ENCODE measurements around the gene DDOST. TPM values are rescaled to one million over a fixed set of nuclear protein-coding genes. Genes with fewer than 3 reads are reported as not detected.

The DDOST gene
- total RNA-seq, 2 experiments from 2014 or later = 145 to 152 TPM

DNA sequence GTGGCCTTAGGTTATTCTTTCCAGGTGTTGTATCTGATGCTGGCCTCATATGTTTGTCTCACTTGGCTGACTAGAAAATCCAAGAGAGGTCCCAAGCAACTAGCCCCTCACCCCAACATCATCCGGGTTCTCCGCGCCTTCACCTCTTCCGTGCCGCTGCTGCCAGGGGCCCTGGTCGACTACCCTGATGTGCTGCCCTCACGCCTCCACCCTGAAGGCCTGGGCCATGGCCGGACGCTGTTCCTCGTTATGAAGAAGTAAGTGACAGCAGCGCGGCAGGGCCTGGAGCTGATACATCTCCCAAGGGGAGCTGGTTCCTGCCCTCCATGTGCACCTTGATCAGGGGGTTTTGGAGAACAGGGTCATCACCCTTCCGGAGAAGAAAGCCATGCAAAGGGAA lies 16.8 kb downstream of the DDOST start:
- peaks cover 3% of the 10 kb centered on the region for H3K4me1 Mint-ChIP-seq
- H3K9me3 Mint-ChIP-seq = no peaks in the 10 kb centered on the region
- H3K36me3 Mint-ChIP-seq (ENCODE audit: low read depth) = peaks cover 1% of the 10 kb centered on the region
- no peak for DNase-seq
- ChIA-PET CTCF (no interaction called here), POLR2A (no interaction called here)
- no peak overlapping the region for H3K27ac Mint-ChIP-seq
- H3K27me3 Mint-ChIP-seq = no peaks in the 10 kb centered on the region
- H3K4me3 Mint-ChIP-seq = no peak overlapping the region

DNA sequence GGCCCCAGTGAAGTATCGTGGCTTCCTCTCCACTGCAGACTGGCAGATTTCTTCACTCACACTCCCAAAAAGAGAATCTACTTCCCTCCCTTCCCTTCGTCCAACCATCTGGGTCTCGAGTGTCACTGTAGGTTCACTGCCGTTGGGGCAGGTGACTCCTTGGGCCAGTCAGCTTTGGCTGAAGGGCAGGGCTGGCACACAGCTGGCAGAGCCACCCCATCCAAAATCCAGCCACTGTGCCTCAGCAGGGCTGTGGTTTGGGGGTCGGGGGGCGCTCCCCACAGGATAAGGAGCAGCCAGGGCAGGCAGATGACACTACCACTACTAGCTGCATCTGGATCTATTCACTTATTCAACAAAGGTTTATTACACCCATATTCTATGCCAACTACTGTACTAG lies 18.1 kb downstream of the DDOST start:
- Mint-ChIP-seq H3K27me3 (no peaks in the 10 kb centered on the region), H3K9me3 (no peaks in the 10 kb centered on the region), H3K4me3 (no peak overlapping the region), H3K4me1 (peaks cover 3% of the 10 kb centered on the region), H3K27ac (no peak overlapping the region), H3K36me3 (ENCODE audit: low read depth) (no peaks in the 10 kb centered on the region)
- ChIA-PET CTCF (interaction anchor here (0.9 to 1.7 kb wide), 3 partner anchors 8 to 16 kb away, joined by 3 to 5 read pairs (median 3); no protein-coding TSS in a partner anchor), POLR2A (no interaction called here)
- no peak for DNase-seq

DNA sequence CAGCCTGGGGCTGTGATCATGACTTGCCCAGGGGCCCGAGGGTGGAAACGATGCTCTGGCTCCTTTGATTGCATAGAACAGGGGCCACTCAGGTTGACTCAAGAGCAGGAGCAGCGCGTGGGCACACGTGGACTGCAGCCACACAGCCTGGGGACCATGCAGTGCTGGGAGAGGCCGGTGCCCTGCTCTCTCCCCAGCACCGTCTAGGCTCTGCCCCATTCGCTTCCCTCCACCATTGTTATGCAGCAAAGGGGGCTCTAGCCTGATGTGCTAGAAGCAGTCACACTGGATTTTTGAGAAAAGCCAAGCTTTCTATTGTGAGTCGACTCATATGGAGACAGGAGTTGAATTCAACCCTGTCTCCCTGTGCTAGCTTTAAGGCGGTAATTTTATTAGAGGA lies 19.2 kb downstream of the DDOST start:
- peaks cover 3% of the 10 kb centered on the region for H3K4me1 Mint-ChIP-seq
- no peak overlapping the region for H3K27ac Mint-ChIP-seq
- DNase-seq = no peak
- no peak overlapping the region for H3K4me3 Mint-ChIP-seq
- H3K9me3 Mint-ChIP-seq = no peaks in the 10 kb centered on the region
- POLR2A ChIA-PET = no interaction called here
- CTCF ChIA-PET = interaction anchor here (1.7 kb wide), 1 partner anchor 9 kb away, joined by 5 read pairs; no protein-coding TSS in a partner anchor
- no peaks in the 10 kb centered on the region for H3K27me3 Mint-ChIP-seq
- H3K36me3 Mint-ChIP-seq (ENCODE audit: low read depth) = no peaks in the 10 kb centered on the region

DNA sequence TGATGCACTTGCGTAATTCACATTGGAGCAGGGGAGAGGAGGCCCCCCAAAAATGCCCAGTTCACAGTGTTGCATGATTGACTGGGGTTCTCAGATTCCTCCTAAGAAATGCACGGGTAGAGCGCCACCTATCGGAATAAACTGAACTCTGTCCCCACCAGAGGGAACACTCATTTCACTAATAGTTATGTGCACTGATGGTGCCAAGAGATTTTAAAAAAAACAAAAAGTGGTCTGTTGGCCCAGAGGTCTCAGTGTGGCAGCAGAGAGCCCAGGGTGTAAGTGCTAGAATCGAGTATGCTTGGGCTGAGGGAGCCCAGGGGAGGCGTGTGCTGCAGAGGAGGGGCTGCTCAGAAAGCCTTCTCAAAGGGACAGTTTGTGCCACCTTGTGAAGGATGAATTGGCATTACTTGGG lies 21.0 kb downstream of the DDOST start:
- H3K4me3 Mint-ChIP-seq = no peak overlapping the region
- no peak overlapping the region for H3K27ac Mint-ChIP-seq
- ChIA-PET POLR2A (no interaction called here), CTCF (no interaction called here)
- H3K9me3 Mint-ChIP-seq = no peaks in the 10 kb centered on the region
- peak; percentile 74 for DNase-seq
- H3K4me1 Mint-ChIP-seq = peaks cover 3% of the 10 kb centered on the region
- no peaks in the 10 kb centered on the region for H3K36me3 Mint-ChIP-seq (ENCODE audit: low read depth)
- H3K27me3 Mint-ChIP-seq = no peaks in the 10 kb centered on the region

DNA sequence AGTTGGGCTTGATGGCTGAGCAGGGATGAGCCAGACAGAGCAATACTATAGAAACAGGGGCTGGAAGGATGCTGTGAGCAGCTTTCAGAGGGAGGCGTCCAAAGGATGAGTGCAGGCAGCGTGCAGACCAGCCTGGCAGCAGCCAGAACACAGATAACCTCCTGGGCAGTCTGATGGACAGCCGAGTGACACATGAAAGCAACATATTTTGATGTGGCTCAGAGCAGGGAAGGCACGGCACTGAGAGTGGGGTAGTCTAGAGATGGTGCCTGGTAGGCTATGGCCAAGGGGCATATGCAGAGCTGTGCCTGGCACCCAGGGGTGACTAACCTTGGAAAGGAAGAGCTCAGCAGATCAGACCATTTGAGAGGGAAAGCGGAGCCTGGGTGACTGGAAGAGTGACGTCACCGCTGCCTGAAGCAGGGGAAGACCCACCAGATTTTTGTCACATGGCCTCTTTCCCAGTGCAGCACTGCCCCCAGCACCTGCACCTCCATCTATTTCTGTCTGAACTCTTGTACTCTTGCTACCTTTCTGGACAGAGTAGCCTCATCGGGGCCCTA lies 24.3 kb downstream of the DDOST start:
- POLR2A ChIA-PET = no interaction called here
- Mint-ChIP-seq H3K4me1 (peaks cover 13% of the 10 kb centered on the region), H3K9me3 (no peaks in the 10 kb centered on the region), H3K27me3 (no peaks in the 10 kb centered on the region), H3K36me3 (ENCODE audit: low read depth) (no peaks in the 10 kb centered on the region), H3K4me3 (no peak overlapping the region), H3K27ac (peak overlapping the region; percentile 63)
- CTCF ChIA-PET = interaction anchor here (1.0 kb wide), 1 partner anchor 113 kb away, joined by 3 read pairs; no protein-coding TSS in a partner anchor
- DNase-seq = no peak

DNA sequence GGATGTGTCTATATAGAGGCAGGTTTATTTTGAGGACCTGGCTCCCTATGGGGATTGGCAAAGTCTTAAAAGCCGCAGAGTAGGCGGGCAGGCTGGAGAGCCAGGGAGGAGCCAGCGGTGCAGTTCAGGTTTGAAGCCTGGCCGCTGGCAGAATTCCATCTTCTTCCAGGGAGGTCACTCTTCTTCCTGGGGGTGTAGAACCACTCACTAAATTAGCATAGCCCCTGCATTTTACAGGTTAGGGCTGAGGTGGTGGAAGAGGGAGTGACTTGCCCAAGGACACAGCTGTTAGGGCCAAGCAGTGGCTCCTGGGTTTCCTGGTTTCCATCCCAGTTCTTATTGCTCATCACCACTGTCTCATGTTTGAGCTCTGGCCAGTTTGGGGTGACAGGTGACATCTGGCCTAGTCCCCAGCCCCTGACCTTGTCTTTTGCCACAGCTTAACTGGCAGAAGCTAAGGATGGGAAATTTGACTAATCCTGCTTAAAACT lies 26.5 kb downstream of the DDOST start:
- ChIA-PET POLR2A (no interaction called here), CTCF (interaction anchor here (1.3 kb wide), 2 partner anchors 38 to 62 kb away, joined by 4 to 6 read pairs; no protein-coding TSS in a partner anchor)
- H3K27me3 Mint-ChIP-seq = peaks cover 2% of the 10 kb centered on the region
- H3K36me3 Mint-ChIP-seq (ENCODE audit: low read depth) = no peaks in the 10 kb centered on the region
- H3K4me1 Mint-ChIP-seq = peaks cover 10% of the 10 kb centered on the region
- no peaks in the 10 kb centered on the region for H3K9me3 Mint-ChIP-seq
- no peak for DNase-seq
- H3K4me3 Mint-ChIP-seq = peak overlapping the region; percentile 76
- peak overlapping the region; percentile 68 for H3K27ac Mint-ChIP-seq

DNA sequence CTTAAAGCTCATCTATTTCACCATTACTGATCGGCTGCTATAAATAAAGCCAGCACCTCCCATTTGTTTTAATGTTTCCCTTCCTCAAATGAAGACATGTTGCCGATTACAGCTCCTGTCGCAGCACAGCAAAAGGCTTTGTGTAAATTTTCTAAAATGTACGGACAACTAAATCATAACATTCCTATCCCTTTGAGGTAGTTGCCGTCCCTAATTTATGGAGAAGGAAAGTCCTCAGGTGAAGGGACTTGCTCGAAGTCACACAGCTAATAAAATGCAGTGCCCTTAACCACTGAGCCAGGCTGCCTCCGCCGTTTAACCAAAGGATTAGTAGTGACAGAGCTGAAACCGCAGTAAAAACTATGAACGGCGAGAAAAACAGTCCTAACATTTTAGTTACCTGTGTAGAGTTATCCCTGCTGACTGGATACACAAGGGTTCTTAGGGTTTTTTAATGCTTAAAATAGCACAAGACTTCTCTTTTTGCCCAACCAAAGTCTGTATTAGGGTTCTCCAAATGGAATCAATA lies 27.0 kb downstream of the DDOST start:
- no peak for DNase-seq
- peak overlapping the region; percentile 68 for H3K27ac Mint-ChIP-seq
- ChIA-PET POLR2A (no interaction called here), CTCF (interaction anchor here (0.7 to 1.3 kb wide), 9 partner anchors 9 to 382 kb away, joined by 3 to 8 read pairs (median 4); no protein-coding TSS in a partner anchor)
- no peaks in the 10 kb centered on the region for H3K36me3 Mint-ChIP-seq (ENCODE audit: low read depth)
- peaks cover 2% of the 10 kb centered on the region for H3K27me3 Mint-ChIP-seq
- no peaks in the 10 kb centered on the region for H3K9me3 Mint-ChIP-seq
- peak overlapping the region; percentile 76 for H3K4me3 Mint-ChIP-seq
- peaks cover 10% of the 10 kb centered on the region for H3K4me1 Mint-ChIP-seq

DNA sequence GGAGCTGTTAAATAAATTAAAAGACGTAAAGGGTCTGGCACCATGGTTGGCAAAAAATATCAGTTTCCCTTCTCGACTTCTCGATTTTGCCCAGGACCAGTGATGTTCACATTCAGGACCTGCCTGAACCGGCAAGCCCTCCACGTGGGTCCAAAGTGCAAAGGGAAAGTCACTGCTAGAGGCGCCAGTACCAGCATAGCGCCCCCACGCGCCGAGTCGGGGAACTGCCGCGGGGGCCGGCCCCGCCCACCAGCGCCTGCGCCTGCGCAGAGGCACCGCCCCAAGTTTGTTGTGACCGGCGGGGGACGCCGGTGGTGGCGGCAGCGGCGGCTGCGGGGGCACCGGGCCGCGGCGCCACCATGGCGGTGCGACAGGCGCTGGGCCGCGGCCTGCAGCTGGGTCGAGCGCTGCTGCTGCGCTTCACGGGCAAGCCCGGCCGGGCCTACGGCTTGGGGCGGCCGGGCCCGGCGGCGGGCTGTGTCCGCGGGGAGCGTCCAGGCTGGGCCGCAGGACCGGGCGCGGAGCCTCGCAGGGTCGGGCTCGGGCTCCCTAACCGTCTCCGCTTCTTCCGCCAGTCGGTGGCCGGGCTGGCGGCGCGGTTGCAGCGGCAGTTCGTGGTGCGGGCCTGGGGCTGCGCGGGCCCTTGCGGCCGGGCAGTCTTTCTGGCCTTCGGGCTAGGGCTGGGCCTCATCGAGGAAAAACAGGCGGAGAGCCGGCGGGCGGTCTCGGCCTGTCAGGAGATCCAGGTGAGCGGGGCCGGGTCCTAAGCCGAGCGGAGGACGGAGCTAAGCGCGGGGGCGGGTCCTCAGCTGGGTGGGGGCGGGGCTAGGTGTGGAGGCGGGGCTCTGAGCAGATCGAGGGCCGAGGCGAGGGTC lies 27.7 kb downstream of the DDOST start, which contains the start of gene PINK1:
Gene PINK1 (plus strand): TSS at position 269 of the 875 bp plus-strand sequence. CDS start 91 bp downstream, at position 360.
- CTCF ChIA-PET = interaction anchor here (0.7 to 1.5 kb wide), 12 partner anchors 9 to 381 kb away, joined by 3 to 8 read pairs (median 4); no protein-coding TSS in a partner anchor
- H3K27me3 Mint-ChIP-seq = peaks cover 2% of the 10 kb centered on the region
- DNase-seq = peak; percentile 82
- no peaks in the 10 kb centered on the region for H3K9me3 Mint-ChIP-seq
- H3K36me3 Mint-ChIP-seq (ENCODE audit: low read depth) = no peaks in the 10 kb centered on the region
- peak within 1 kb of the TSS; percentile 76 for H3K4me3 Mint-ChIP-seq
- peak within 1 kb of the TSS; percentile 68 for H3K27ac Mint-ChIP-seq
- POLR2A ChIA-PET = no interaction called here
- peaks cover 10% of the 10 kb centered on the region for H3K4me1 Mint-ChIP-seq

DNA sequence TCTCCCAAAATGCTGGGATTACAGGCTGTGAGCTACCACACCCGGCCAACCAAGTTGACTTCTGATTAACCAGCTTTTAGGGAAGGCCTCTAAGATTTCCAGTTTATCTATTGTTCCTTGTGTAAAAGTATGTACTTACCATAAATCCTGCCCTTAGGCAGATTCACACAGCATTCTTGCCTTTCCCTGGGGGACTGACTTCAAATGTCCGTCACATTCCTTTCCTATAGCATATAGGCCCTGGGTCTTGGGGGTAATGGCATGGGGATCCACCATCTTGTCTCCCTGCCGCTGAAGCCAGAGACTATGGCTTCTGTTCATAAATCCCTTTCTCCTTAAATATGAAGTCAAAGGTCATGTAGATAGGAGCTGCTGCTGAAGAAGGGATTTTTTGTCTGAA lies 28.8 kb downstream of the DDOST start:
- H3K9me3 Mint-ChIP-seq = peaks cover 5% of the 10 kb centered on the region
- H3K36me3 Mint-ChIP-seq (ENCODE audit: low read depth) = no peaks in the 10 kb centered on the region
- ChIA-PET POLR2A (no interaction called here), CTCF (interaction anchor here (0.9 to 1.5 kb wide), 3 partner anchors 14 to 37 kb away, joined by 3 to 4 read pairs (median 3); no protein-coding TSS in a partner anchor)
- DNase-seq = no peak
- peak overlapping the region; percentile 70 for H3K4me3 Mint-ChIP-seq
- H3K27me3 Mint-ChIP-seq = peaks cover 7% of the 10 kb centered on the region
- no peak overlapping the region for H3K27ac Mint-ChIP-seq
- H3K4me1 Mint-ChIP-seq = peaks cover 10% of the 10 kb centered on the region

DNA sequence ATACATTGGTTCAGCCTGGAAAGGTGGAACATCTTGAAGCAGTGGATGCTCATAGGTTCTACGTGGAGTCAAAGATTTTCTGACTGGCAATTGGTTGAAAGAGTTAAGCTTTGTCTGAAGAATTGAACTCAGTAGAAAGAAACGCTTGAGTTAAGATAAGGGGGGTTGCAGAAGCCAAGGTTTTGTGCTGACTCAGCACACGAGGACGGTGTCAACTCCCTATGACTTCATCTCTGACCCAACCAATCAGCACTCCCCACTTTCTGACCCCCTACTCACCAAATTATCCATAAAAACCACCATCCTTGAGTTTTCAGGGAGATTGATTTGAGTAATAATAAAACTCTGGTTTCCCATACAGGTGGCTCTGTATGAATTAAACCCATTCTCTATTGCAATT lies 30.4 kb downstream of the DDOST start:
- peaks cover 5% of the 10 kb centered on the region for H3K9me3 Mint-ChIP-seq
- peaks cover 10% of the 10 kb centered on the region for H3K4me1 Mint-ChIP-seq

DNA sequence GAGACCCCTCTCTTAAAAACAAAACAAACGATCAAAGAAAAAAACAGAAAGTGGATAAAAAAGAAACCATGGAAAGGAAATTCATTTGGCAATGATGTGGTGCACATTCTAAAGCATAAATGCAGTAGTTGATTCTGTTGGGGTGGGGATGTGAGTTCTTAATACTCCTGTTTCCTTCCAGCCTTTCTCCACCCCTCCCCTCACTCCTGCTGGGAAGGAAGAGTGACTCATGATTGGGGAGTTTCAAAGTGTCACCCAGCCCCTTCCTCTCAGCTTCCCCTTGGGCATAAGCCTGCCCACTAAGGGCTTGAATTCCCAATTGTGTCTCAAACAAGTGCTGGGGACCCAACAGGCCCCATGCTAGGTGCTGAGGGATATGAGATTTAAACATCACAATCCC lies 34.6 kb downstream of the DDOST start:
- H3K36me3 Mint-ChIP-seq (ENCODE audit: low read depth) = no peaks in the 10 kb centered on the region
- no peaks in the 10 kb centered on the region for H3K4me1 Mint-ChIP-seq
- H3K4me3 Mint-ChIP-seq = no peak overlapping the region
- DNase-seq = no peak
- POLR2A ChIA-PET = no interaction called here
- H3K27me3 Mint-ChIP-seq = peaks cover 19% of the 10 kb centered on the region
- CTCF ChIA-PET = interaction anchor here (0.8 to 1.1 kb wide), 2 partner anchors 41 to 51 kb away, joined by 3 read pairs; no protein-coding TSS in a partner anchor
- H3K27ac Mint-ChIP-seq = no peak overlapping the region
- peaks cover 5% of the 10 kb centered on the region for H3K9me3 Mint-ChIP-seq

More for the DNA sequence above, 30.4 kb downstream of the DDOST start:
- H3K27ac Mint-ChIP-seq = no peak overlapping the region
- peaks cover 16% of the 10 kb centered on the region for H3K27me3 Mint-ChIP-seq
- H3K4me3 Mint-ChIP-seq = no peak overlapping the region
- CTCF ChIA-PET = interaction anchor here (0.9 to 1.4 kb wide), 2 partner anchors 45 to 56 kb away, joined by 3 to 5 read pairs; no protein-coding TSS in a partner anchor
- DNase-seq = no peak
- H3K36me3 Mint-ChIP-seq (ENCODE audit: low read depth) = no peaks in the 10 kb centered on the region
- POLR2A ChIA-PET = no interaction called here

DNA sequence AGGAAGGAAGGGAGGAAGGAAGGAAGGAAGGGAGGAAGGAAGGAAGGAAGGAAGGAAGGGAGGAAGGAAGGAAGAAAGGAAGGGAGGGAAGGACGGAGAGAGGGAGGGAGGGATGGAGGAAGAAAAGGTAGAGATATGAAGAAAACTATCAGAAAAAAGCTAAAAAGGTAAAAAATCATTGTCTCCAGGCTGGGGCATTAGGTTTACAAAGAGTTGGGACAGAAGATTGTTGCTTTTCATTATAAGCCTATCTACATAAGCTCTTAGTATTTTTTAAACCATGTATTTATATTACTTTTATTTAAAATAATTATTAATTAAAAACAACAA lies 35.1 kb downstream of the DDOST start:
- no peak overlapping the region for H3K4me3 Mint-ChIP-seq
- H3K4me1 Mint-ChIP-seq = no peaks in the 10 kb centered on the region
- POLR2A ChIA-PET = interaction anchor here (0.8 kb wide), 1 partner anchor 117 kb away, joined by 5 read pairs; no protein-coding TSS in a partner anchor
- no peak overlapping the region for H3K27ac Mint-ChIP-seq
- no peak for DNase-seq
- CTCF ChIA-PET = interaction anchor here (0.8 to 1.1 kb wide), 2 partner anchors 41 to 51 kb away, joined by 3 read pairs; no protein-coding TSS in a partner anchor
- H3K36me3 Mint-ChIP-seq (ENCODE audit: low read depth) = no peaks in the 10 kb centered on the region
- H3K9me3 Mint-ChIP-seq = peaks cover 5% of the 10 kb centered on the region
- H3K27me3 Mint-ChIP-seq = peaks cover 19% of the 10 kb centered on the region
